ENCODE data around the gene ZNF70.

DNA sequence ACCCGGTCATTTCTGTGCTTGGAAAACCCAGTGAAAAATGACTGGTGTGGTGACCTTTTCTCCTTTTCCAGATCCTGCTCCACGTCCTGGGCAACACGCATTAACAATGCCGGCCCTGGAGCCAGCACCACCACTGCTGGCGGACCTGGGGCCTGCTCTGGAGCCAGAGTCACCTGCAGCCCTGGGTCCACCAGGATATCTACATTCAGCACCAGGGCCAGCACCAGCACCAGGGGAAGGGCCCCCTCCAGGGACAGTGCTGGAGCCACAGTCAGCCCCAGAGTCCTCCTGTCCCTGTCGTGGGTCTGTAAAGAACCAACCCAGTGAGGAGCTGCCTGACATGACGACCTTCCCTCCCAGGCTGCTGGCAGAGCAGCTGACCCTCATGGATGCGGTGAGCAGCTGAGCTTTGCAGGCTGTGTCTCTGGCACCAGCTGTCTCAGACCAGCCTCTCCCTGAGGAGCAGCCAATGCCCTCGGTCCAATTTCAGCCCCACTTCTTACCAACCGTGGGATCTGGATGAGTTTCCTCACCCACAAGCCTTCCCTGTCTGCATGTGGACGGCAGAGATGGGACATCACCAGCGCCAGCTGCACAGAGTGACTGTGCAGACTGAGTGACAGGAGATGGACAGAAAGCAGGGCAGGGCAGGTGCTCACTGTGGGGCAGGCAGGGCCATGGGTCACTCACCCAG is 58.2 kb downstream of the ZNF70 start:
- TF ChIP-seq, protein P1, sequence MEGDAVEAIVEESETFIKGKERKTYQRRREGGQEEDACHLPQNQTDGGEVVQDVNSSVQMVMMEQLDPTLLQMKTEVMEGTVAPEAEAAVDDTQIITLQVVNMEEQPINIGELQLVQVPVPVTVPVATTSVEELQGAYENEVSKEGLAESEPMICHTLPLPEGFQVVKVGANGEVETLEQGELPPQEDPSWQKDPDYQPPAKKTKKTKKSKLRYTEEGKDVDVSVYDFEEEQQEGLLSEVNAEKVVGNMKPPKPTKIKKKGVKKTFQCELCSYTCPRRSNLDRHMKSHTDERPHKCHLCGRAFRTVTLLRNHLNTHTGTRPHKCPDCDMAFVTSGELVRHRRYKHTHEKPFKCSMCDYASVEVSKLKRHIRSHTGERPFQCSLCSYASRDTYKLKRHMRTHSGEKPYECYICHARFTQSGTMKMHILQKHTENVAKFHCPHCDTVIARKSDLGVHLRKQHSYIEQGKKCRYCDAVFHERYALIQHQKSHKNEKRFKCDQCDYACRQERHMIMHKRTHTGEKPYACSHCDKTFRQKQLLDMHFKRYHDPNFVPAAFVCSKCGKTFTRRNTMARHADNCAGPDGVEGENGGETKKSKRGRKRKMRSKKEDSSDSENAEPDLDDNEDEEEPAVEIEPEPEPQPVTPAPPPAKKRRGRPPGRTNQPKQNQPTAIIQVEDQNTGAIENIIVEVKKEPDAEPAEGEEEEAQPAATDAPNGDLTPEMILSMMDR (conservative IDR thresholded peaks at IDR 0.05), result no peak
- no peak for TF ChIP-seq EZH2 (IDR thresholded peaks at IDR 0.05; ENCODE audit: low read depth)

All from PC-9 (cell line).